HEK293 (cell line): ENCODE measurements around the gene TTC9B.

ENCODE experiments used
- CTCF ChIA-PET: fragments of 350-600 bp; formaldehyde crosslinking; extraction: SDS; loops from one replicate; lab custom pipeline; 2021; ENCODE audit warnings: antibody characterized with exemption; lab: Yijun Ruan, JAX
- POLR2A ChIA-PET: fragments of 300-600 bp; formaldehyde crosslinking; extraction: SDS; loops from one replicate; lab custom pipeline; 2020; ENCODE audit warnings: antibody characterized with exemption, inconsistent platforms; lab: Yijun Ruan, JAX
- H3K27ac ChIP-seq: fragments of 200-500 bp; sonication (Bioruptor generic); 2 replicates; pipeline ENCODE4 v1.5.1; 2014; ENCODE audit warnings: low read depth, low read length, control low read depth, inconsistent platforms; ENCODE audit errors: extremely low read depth
- H3K36me3 ChIP-seq, 2 experiments: fragments of 200-500 bp in 1 of 2; sonication (Bioruptor generic) in 1 of 2; 1 replicate in 1 of 2; 2 replicates in 1 of 2; pipeline ENCODE4 v1.5.1; 2014 to 2017; ENCODE audit warnings: inconsistent platforms in 2 of 2, low read length in 2 of 2; ENCODE audit not compliant: control insufficient read depth in 2 of 2, insufficient read depth in 1 of 2
- H3K4me1 ChIP-seq: fragments of 200-500 bp; sonication (Bioruptor generic); 2 replicates; pipeline ENCODE4 v1.5.1; 2014; ENCODE audit warnings: mild to moderate bottlenecking, low read length, inconsistent platforms; ENCODE audit not compliant: control insufficient read depth, insufficient read depth
- H3K4me3 ChIP-seq: 2 replicates; pipeline ENCODE4 v1.5.1; 2011; ENCODE audit warnings: low read depth, mild to moderate bottlenecking, control low read depth, low read length, moderate library complexity
- H3K9me3 ChIP-seq: fragments of 200-500 bp; sonication (Bioruptor generic); 2 replicates; pipeline ENCODE4 v1.5.1; 2014; ENCODE audit warnings: low read depth, low read length, inconsistent platforms; ENCODE audit not compliant: control insufficient read depth, insufficient read depth
- BCL6B ChIP-seq: fragments of 450-650 bp; formaldehyde crosslinking; IDR thresholded peaks from 2 replicates; pipeline ENCODE4 v1.5.1; 2017; ENCODE audit warnings: missing biosample characterization, missing genetic modification characterization
- HIC1 ChIP-seq: fragments of 450-650 bp; formaldehyde crosslinking; IDR thresholded peaks from 2 replicates; pipeline ENCODE4 v1.5.1; 2016; ENCODE audit warnings: missing biosample characterization, missing genetic modification characterization
- IKZF3 ChIP-seq: fragments of 450-650 bp; IDR thresholded peaks from 2 replicates; pipeline ENCODE4 v1.5.0; 2018; ENCODE audit warnings: missing biosample characterization, mild to moderate bottlenecking, missing genetic modification characterization, moderate library complexity
- KLF1 ChIP-seq: fragments of 450-650 bp; formaldehyde crosslinking; IDR thresholded peaks from 2 replicates; pipeline ENCODE4 v1.5.1; 2016; ENCODE audit warnings: missing biosample characterization, missing genetic modification characterization
- KLF8 ChIP-seq: fragments of 450-650 bp; formaldehyde crosslinking; IDR thresholded peaks from 2 replicates; pipeline ENCODE4 v1.5.1; 2016; ENCODE audit warnings: missing biosample characterization, missing genetic modification characterization
- KLF9 ChIP-seq: fragments of 450-650 bp; formaldehyde crosslinking; IDR thresholded peaks from 2 replicates; pipeline ENCODE4 v1.5.1; 2016; ENCODE audit warnings: missing biosample characterization, missing genetic modification characterization, low read depth
- PRDM1 ChIP-seq: fragments of 450-650 bp; formaldehyde crosslinking; IDR thresholded peaks from 2 replicates; pipeline ENCODE4; 2016; ENCODE audit warnings: missing biosample characterization, missing genetic modification characterization
- SALL2 ChIP-seq: fragments of 450-650 bp; formaldehyde crosslinking; IDR thresholded peaks from 2 replicates; pipeline ENCODE4 v1.5.0; 2017; ENCODE audit warnings: missing biosample characterization, mild to moderate bottlenecking, missing genetic modification characterization, borderline replicate concordance
- SCRT2 ChIP-seq: fragments of 450-650 bp; formaldehyde crosslinking; IDR thresholded peaks from 2 replicates; pipeline ENCODE4 v1.5.1; 2016; ENCODE audit warnings: missing biosample characterization, missing genetic modification characterization
- ZIC2 ChIP-seq: fragments of 450-650 bp; formaldehyde crosslinking; IDR thresholded peaks from 2 replicates; pipeline ENCODE4 v1.5.1; 2016; ENCODE audit warnings: missing biosample characterization, missing genetic modification characterization
- ZNF114 ChIP-seq: fragments of 450-650 bp; formaldehyde crosslinking; IDR thresholded peaks from 2 replicates; pipeline ENCODE4 v1.5.0; 2017; ENCODE audit warnings: missing biosample characterization, missing genetic modification characterization
- ZNF214 ChIP-seq: fragments of 450-650 bp; formaldehyde crosslinking; IDR thresholded peaks from 2 replicates; pipeline ENCODE4 v1.5.1; 2017; ENCODE audit warnings: missing biosample characterization, mild to moderate bottlenecking, missing genetic modification characterization, borderline replicate concordance
- ZNF23 ChIP-seq: fragments of 450-650 bp; formaldehyde crosslinking; IDR thresholded peaks from 2 replicates; pipeline ENCODE4 v1.5.1; 2016; ENCODE audit warnings: missing biosample characterization, missing genetic modification characterization, borderline replicate concordance
- ZNF26 ChIP-seq: fragments of 450-650 bp; formaldehyde crosslinking; IDR thresholded peaks from 2 replicates; pipeline ENCODE4 v1.5.1; 2016; ENCODE audit warnings: missing biosample characterization, missing genetic modification characterization
- ZNF280D ChIP-seq: fragments of 450-650 bp; formaldehyde crosslinking; IDR thresholded peaks from 2 replicates; pipeline ENCODE4 v1.5.1; 2016; ENCODE audit warnings: missing biosample characterization, missing genetic modification characterization
- ZNF416 ChIP-seq: fragments of 450-650 bp; formaldehyde crosslinking; IDR thresholded peaks from 2 replicates; pipeline ENCODE4 v1.5.1; 2016; ENCODE audit warnings: missing biosample characterization, missing genetic modification characterization
- ZNF473 ChIP-seq: fragments of 450-650 bp; formaldehyde crosslinking; IDR thresholded peaks from 2 replicates; pipeline ENCODE4 v1.5.1; 2017; ENCODE audit warnings: missing biosample characterization, missing genetic modification characterization
- ZNF544 ChIP-seq: fragments of 450-650 bp; formaldehyde crosslinking; IDR thresholded peaks from 2 replicates; pipeline ENCODE4 v1.5.0; 2017; ENCODE audit warnings: missing biosample characterization, missing genetic modification characterization
- ZNF596 ChIP-seq: fragments of 450-650 bp; IDR thresholded peaks from 2 replicates; pipeline ENCODE4 v1.5.0; 2018; ENCODE audit warnings: missing biosample characterization, mild to moderate bottlenecking, missing genetic modification characterization, moderate library complexity
- ZNF621 ChIP-seq: fragments of 450-650 bp; formaldehyde crosslinking; IDR thresholded peaks from 2 replicates; pipeline ENCODE4 v1.5.1; 2017; ENCODE audit warnings: missing biosample characterization, missing genetic modification characterization
- ZNF843 ChIP-seq: fragments of 450-650 bp; formaldehyde crosslinking; IDR thresholded peaks from 2 replicates; pipeline ENCODE4 v1.5.1; 2016; ENCODE audit warnings: missing biosample characterization, missing genetic modification characterization
- ZSCAN30 ChIP-seq: fragments of 450-650 bp; IDR thresholded peaks from 2 replicates; pipeline ENCODE4 v1.5.1; 2018; ENCODE audit warnings: missing biosample characterization, mild to moderate bottlenecking, missing genetic modification characterization, moderate library complexity

The TTC9B gene

GRCh38 chr19:40262422-40262821 lies 44.2 kb upstream of the TTC9B start (continued):
- TF ChIP-seq ZNF280D (tag by site-specific recombination) (peak; percentile 25; the same call in 1 of the 2 replicates), KLF9 (tag by site-specific recombination) (0 out of 2 replicates have a peak, but pooled peaks have one; percentile 48)

- no peak for TF ChIP-seq KLF1 (tag by site-specific recombination)
- H3K36me3 ChIP-seq: peaks cover 48 to 75% of the 10 kb centered on the region in 2 experiments
- 0 out of 2 replicates have a peak, but pooled peaks cover 3% of the 10 kb centered on the region for H3K4me1 ChIP-seq
- ChIA-PET POLR2A (interaction anchor here (0.5 to 1.1 kb wide), 3 partner anchors 17 to 817 kb away, joined by 3 to 5 read pairs (median 3); no protein-coding TSS in a partner anchor), CTCF (no interaction called here)
- no peaks in the 10 kb centered on the region for H3K9me3 ChIP-seq
- H3K4me3 ChIP-seq: no peak overlapping the region
- H3K27ac ChIP-seq: no peak overlapping the region
Observed at GRCh38 chr19:40261631-40262030, 43.4 kb upstream of the TTC9B start.

- POLR2A ChIA-PET: no interaction called here
- CTCF ChIA-PET: no interaction called here
- TF ChIP-seq SCRT2 (tag by site-specific recombination): 0 out of 2 replicates have a peak, but pooled peaks have one; percentile 25
- TF ChIP-seq ZNF544: no peak
- peak; percentile 87 for TF ChIP-seq HIC1 (tag by site-specific recombination)
- TF ChIP-seq ZNF843 (tag by site-specific recombination): no peak
- TF ChIP-seq ZNF214 (tag by site-specific recombination): no peak
- TF ChIP-seq ZIC2 (tag by site-specific recombination): peak; percentile 78
- no peak for TF ChIP-seq ZNF416 (tag by site-specific recombination)
Observed at GRCh38 chr19:40257096-40257517, 38.9 kb upstream of the TTC9B start.

GRCh38 chr19:40256512-40256911 lies 38.3 kb upstream of the TTC9B start:
- H3K36me3 ChIP-seq: peaks cover 60 to 89% of the 10 kb centered on the region in 2 experiments
- CTCF ChIA-PET: no interaction called here
- TF ChIP-seq BCL6B (tag by site-specific recombination): no peak
- no peak for TF ChIP-seq ZSCAN30
- no peak for TF ChIP-seq SALL2 (tag by site-specific recombination)
- TF ChIP-seq ZNF843 (tag by site-specific recombination): no peak
- TF ChIP-seq ZNF23 (tag by site-specific recombination): no peak
- TF ChIP-seq IKZF3: no peak
- TF ChIP-seq ZNF621 (tag by site-specific recombination): no peak
- no peak for TF ChIP-seq ZNF473 (tag by site-specific recombination)
- TF ChIP-seq ZNF596 (tag by site-specific recombination): no peak
- TF ChIP-seq ZNF26 (tag by site-specific recombination): no peak
- TF ChIP-seq ZNF544: no peak
- TF ChIP-seq KLF8 (tag by site-specific recombination): no peak
- no peak for TF ChIP-seq PRDM1 (tag by site-specific recombination)
- TF ChIP-seq ZNF114 (tag by site-specific recombination): no peak

More at GRCh38 chr19:40257096-40257517, 38.9 kb upstream of the TTC9B start:
- H3K27ac ChIP-seq: no peak overlapping the region
- H3K4me1 ChIP-seq: peaks cover 6% of the 10 kb centered on the region; the same call in 1 of the 2 replicates
- no peak overlapping the region for H3K4me3 ChIP-seq
- H3K36me3 ChIP-seq: peaks cover 56 to 89% of the 10 kb centered on the region in 2 experiments
- H3K9me3 ChIP-seq: no peaks in the 10 kb centered on the region

More at GRCh38 chr19:40256512-40256911, 38.3 kb upstream of the TTC9B start:
- Histone ChIP-seq H3K4me3 (no peak overlapping the region), H3K4me1 (peaks cover 6% of the 10 kb centered on the region; the same call in 1 of the 2 replicates), H3K9me3 (no peaks in the 10 kb centered on the region), H3K27ac (peak overlapping the region; percentile 31; the same call in 1 of the 2 replicates)
- POLR2A ChIA-PET: no interaction called here
